HEK293 (cell line): ENCODE data around the gene TTF1.

Source experiments
- CTCF ChIA-PET: fragments of 350-600 bp; formaldehyde crosslinking; extraction: SDS; loops from one replicate; lab custom pipeline; 2021; ENCODE audit warnings: antibody characterized with exemption; lab: Yijun Ruan, JAX
- POLR2A ChIA-PET: fragments of 300-600 bp; formaldehyde crosslinking; extraction: SDS; loops from one replicate; lab custom pipeline; 2020; ENCODE audit warnings: antibody characterized with exemption, inconsistent platforms; lab: Yijun Ruan, JAX
- H3K27ac ChIP-seq: fragments of 200-500 bp; sonication (Bioruptor generic); 2 replicates; pipeline ENCODE4 v1.5.1; 2014; ENCODE audit warnings: low read depth, low read length, control low read depth, inconsistent platforms; ENCODE audit errors: extremely low read depth
- H3K36me3 ChIP-seq, 2 experiments: fragments of 200-500 bp in 1 of 2; sonication (Bioruptor generic) in 1 of 2; 1 replicate in 1 of 2; 2 replicates in 1 of 2; pipeline ENCODE4 v1.5.1; 2014 to 2017; ENCODE audit warnings: inconsistent platforms in 2 of 2, low read length in 2 of 2; ENCODE audit not compliant: control insufficient read depth in 2 of 2, insufficient read depth in 1 of 2
- H3K4me1 ChIP-seq: fragments of 200-500 bp; sonication (Bioruptor generic); 2 replicates; pipeline ENCODE4 v1.5.1; 2014; ENCODE audit warnings: mild to moderate bottlenecking, low read length, inconsistent platforms; ENCODE audit not compliant: control insufficient read depth, insufficient read depth
- H3K4me3 ChIP-seq: 2 replicates; pipeline ENCODE4 v1.5.1; 2011; ENCODE audit warnings: low read depth, mild to moderate bottlenecking, control low read depth, low read length, moderate library complexity
- H3K9me3 ChIP-seq: fragments of 200-500 bp; sonication (Bioruptor generic); 2 replicates; pipeline ENCODE4 v1.5.1; 2014; ENCODE audit warnings: low read depth, low read length, inconsistent platforms; ENCODE audit not compliant: control insufficient read depth, insufficient read depth
- KLF16 ChIP-seq: fragments of 450-650 bp; formaldehyde crosslinking; IDR thresholded peaks from 2 replicates; pipeline ENCODE4 v1.5.1; 2017; ENCODE audit warnings: missing biosample characterization, missing genetic modification characterization
- KLF9 ChIP-seq: fragments of 450-650 bp; formaldehyde crosslinking; IDR thresholded peaks from 2 replicates; pipeline ENCODE4 v1.5.1; 2016; ENCODE audit warnings: missing biosample characterization, missing genetic modification characterization, low read depth
- MZF1 ChIP-seq: fragments of 450-650 bp; formaldehyde crosslinking; IDR thresholded peaks from 2 replicates; pipeline ENCODE4 v1.5.1; 2017; ENCODE audit warnings: missing biosample characterization, missing genetic modification characterization, borderline replicate concordance
- PATZ1 ChIP-seq: fragments of 450-650 bp; formaldehyde crosslinking; IDR thresholded peaks from 2 replicates; pipeline ENCODE4 v1.5.1; 2016; ENCODE audit warnings: missing biosample characterization, missing genetic modification characterization
- PRDM4 ChIP-seq: fragments of 450-650 bp; formaldehyde crosslinking; IDR thresholded peaks from 2 replicates; pipeline ENCODE4 v1.5.1; 2017; ENCODE audit warnings: missing biosample characterization, missing genetic modification characterization
- YY2 ChIP-seq: fragments of 450-650 bp; formaldehyde crosslinking; IDR thresholded peaks from 2 replicates; pipeline ENCODE4 v1.5.1; 2016; ENCODE audit warnings: missing biosample characterization, missing genetic modification characterization
- ZBTB17 ChIP-seq: fragments of 450-650 bp; formaldehyde crosslinking; IDR thresholded peaks from 2 replicates; pipeline ENCODE4 v1.5.1; 2016; ENCODE audit warnings: missing biosample characterization, missing genetic modification characterization
- ZEB2 ChIP-seq: fragments of 450-650 bp; formaldehyde crosslinking; IDR thresholded peaks from 2 replicates; pipeline ENCODE4 v1.5.1; 2016; ENCODE audit warnings: missing biosample characterization, missing genetic modification characterization
- ZFP69B ChIP-seq: fragments of 450-650 bp; formaldehyde crosslinking; IDR thresholded peaks from 2 replicates; pipeline ENCODE4 v1.5.1; 2016; ENCODE audit warnings: missing biosample characterization, missing genetic modification characterization
- ZIC2 ChIP-seq: fragments of 450-650 bp; formaldehyde crosslinking; IDR thresholded peaks from 2 replicates; pipeline ENCODE4 v1.5.1; 2016; ENCODE audit warnings: missing biosample characterization, missing genetic modification characterization
- ZNF19 ChIP-seq: fragments of 450-650 bp; formaldehyde crosslinking; IDR thresholded peaks from 2 replicates; pipeline ENCODE4; 2016; ENCODE audit warnings: missing biosample characterization, missing genetic modification characterization, low read depth
- ZNF23 ChIP-seq: fragments of 450-650 bp; formaldehyde crosslinking; IDR thresholded peaks from 2 replicates; pipeline ENCODE4 v1.5.1; 2016; ENCODE audit warnings: missing biosample characterization, missing genetic modification characterization, borderline replicate concordance
- ZNF544 ChIP-seq: fragments of 450-650 bp; formaldehyde crosslinking; IDR thresholded peaks from 2 replicates; pipeline ENCODE4 v1.5.0; 2017; ENCODE audit warnings: missing biosample characterization, missing genetic modification characterization
- ZNF610 ChIP-seq: fragments of 450-650 bp; formaldehyde crosslinking; IDR thresholded peaks from 2 replicates; pipeline ENCODE4 v1.5.1; 2016; ENCODE audit warnings: missing biosample characterization, missing genetic modification characterization, borderline replicate concordance
- ZNF654 ChIP-seq: fragments of 450-650 bp; formaldehyde crosslinking; IDR thresholded peaks from 2 replicates; pipeline ENCODE4 v1.5.1; 2016; ENCODE audit warnings: low read depth, missing biosample characterization, missing genetic modification characterization
- ZNF768 ChIP-seq: fragments of 450-650 bp; formaldehyde crosslinking; IDR thresholded peaks from 2 replicates; pipeline ENCODE4 v1.5.1; 2018; ENCODE audit warnings: missing biosample characterization, mild to moderate bottlenecking, missing genetic modification characterization
- TF ChIP-seq, protein P1 (sequence below): fragments of 450-650 bp; formaldehyde crosslinking; IDR thresholded peaks from 2 replicates; pipeline ENCODE4 v1.5.1; 2016; ENCODE audit warnings: missing biosample characterization, missing genetic modification characterization
- TF ChIP-seq, protein P2 (sequence below): fragments of 450-650 bp; IDR thresholded peaks from 2 replicates; pipeline ENCODE4 v1.5.1; 2018; ENCODE audit warnings: missing biosample characterization, missing genetic modification characterization
- TF ChIP-seq, protein P3 (sequence below): fragments of 450-650 bp; formaldehyde crosslinking; IDR thresholded peaks from 2 replicates; pipeline ENCODE4; 2016; ENCODE audit warnings: missing biosample characterization, missing genetic modification characterization

Gene TTF1

GRCh38 chr9:132411091-132411508, 4.5 kb upstream of the TTF1 start (continued):
- TF ChIP-seq PRDM4 (tag by site-specific recombination) (no peak), ZNF19 (tag by site-specific recombination) (no peak), ZNF23 (no peak), KLF16 (tag by site-specific recombination) (no peak), KLF9 (tag by site-specific recombination) (no peak), ZNF768 (tag by site-specific recombination) (no peak), ZEB2 (tag by site-specific recombination) (peak; percentile 59), ZNF654 (tag by site-specific recombination) (peak; percentile 85), MZF1 (tag by site-specific recombination) (no peak)
- TF ChIP-seq, protein P1, sequence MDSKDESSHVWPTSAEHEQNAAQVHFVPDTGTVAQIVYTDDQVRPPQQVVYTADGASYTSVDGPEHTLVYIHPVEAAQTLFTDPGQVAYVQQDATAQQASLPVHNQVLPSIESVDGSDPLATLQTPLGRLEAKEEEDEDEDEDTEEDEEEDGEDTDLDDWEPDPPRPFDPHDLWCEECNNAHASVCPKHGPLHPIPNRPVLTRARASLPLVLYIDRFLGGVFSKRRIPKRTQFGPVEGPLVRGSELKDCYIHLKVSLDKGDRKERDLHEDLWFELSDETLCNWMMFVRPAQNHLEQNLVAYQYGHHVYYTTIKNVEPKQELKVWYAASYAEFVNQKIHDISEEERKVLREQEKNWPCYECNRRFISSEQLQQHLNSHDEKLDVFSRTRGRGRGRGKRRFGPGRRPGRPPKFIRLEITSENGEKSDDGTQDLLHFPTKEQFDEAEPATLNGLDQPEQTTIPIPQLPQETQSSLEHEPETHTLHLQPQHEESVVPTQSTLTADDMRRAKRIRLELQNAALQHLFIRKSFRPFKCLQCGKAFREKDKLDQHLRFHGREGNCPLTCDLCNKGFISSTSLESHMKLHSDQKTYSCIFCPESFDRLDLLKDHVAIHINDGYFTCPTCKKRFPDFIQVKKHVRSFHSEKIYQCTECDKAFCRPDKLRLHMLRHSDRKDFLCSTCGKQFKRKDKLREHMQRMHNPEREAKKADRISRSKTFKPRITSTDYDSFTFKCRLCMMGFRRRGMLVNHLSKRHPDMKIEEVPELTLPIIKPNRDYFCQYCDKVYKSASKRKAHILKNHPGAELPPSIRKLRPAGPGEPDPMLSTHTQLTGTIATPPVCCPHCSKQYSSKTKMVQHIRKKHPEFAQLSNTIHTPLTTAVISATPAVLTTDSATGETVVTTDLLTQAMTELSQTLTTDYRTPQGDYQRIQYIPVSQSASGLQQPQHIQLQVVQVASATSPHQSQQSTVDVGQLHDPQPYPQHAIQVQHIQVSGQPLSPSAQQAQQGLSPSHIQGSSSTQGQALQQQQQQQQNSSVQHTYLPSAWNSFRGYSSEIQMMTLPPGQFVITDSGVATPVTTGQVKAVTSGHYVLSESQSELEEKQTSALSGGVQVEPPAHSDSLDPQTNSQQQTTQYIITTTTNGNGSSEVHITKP (tag by site-specific recombination): no peak

DNA sequence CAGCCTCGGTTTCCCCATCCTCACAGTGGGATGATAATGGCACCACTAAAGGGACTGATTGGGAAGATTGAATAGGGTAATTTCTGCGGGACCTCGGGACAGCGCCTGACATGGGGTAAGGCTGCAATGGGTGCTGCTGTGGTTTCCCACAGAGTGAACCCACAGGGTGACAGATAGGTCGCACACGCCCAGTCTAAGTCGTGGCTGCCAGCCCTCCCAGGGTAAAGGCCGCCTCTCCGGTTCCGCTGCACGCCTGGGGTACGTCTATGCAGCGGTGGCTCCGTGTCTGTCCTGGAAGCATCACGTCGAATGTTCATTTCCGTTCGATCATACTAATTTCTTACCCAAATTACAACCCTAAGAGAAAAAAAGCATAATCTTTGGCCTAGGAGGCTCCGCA, 4.0 kb upstream of the TTF1 start:
- Histone ChIP-seq H3K4me3 (no peak overlapping the region), H3K4me1 (no peaks in the 10 kb centered on the region), H3K9me3 (no peaks in the 10 kb centered on the region), H3K36me3 (no peaks in the 10 kb centered on the region), H3K27ac (no peak overlapping the region)
- CTCF ChIA-PET: interaction anchor here (0.6 to 1.8 kb wide), 12 partner anchors 11 to 490 kb away, joined by 3 to 9 read pairs (median 3); no protein-coding TSS in a partner anchor
- POLR2A ChIA-PET: no interaction called here
- TF ChIP-seq ZNF610 (tag by site-specific recombination): no peak
- TF ChIP-seq ZFP69B (tag by site-specific recombination): no peak
- TF ChIP-seq, protein P2, sequence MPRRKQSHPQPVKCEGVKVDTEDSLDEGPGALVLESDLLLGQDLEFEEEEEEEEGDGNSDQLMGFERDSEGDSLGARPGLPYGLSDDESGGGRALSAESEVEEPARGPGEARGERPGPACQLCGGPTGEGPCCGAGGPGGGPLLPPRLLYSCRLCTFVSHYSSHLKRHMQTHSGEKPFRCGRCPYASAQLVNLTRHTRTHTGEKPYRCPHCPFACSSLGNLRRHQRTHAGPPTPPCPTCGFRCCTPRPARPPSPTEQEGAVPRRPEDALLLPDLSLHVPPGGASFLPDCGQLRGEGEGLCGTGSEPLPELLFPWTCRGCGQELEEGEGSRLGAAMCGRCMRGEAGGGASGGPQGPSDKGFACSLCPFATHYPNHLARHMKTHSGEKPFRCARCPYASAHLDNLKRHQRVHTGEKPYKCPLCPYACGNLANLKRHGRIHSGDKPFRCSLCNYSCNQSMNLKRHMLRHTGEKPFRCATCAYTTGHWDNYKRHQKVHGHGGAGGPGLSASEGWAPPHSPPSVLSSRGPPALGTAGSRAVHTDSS (tag by site-specific recombination): no peak
- no peak for TF ChIP-seq PATZ1 (tag by site-specific recombination)
- no peak for TF ChIP-seq ZIC2
- TF ChIP-seq, protein P3, sequence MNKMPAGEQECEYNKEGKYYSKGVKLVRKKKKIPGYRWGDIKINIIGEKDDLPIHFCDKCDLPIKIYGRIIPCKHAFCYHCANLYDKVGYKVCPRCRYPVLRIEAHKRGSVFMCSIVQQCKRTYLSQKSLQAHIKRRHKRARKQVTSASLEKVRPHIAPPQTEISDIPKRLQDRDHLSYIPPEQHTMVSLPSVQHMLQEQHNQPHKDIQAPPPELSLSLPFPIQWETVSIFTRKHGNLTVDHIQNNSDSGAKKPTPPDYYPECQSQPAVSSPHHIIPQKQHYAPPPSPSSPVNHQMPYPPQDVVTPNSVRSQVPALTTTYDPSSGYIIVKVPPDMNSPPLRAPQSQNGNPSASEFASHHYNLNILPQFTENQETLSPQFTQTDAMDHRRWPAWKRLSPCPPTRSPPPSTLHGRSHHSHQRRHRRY (tag by site-specific recombination): no peak
- TF ChIP-seq YY2 (tag by site-specific recombination): no peak
- no peak for TF ChIP-seq ZBTB17 (tag by site-specific recombination)
- no peak for TF ChIP-seq ZNF544
- no peak for TF ChIP-seq ZNF19 (tag by site-specific recombination)
